Fibroblast of the aortic adventitia (primary cell): ENCODE measurements around the gene SLC2A5. TPM values are rescaled to one million over a fixed set of nuclear protein-coding genes. Genes with fewer than 3 reads are reported as not detected.

Experiments used
- DNase-seq: peaks from one replicate; pipeline ENCODE4 v3.0.0-alpha.2; 2010; ENCODE audit warnings: low read depth
- H3K4me3 ChIP-seq: 2 replicates; pipeline ENCODE4 v1.5.1; 2011; ENCODE audit warnings: low read depth, mild to moderate bottlenecking, control low read depth, low read length, moderate library complexity
- CTCF ChIP-seq: IDR thresholded peaks from 2 replicates; pipeline ENCODE4 v1.5.1; 2011; ENCODE audit warnings: mild to moderate bottlenecking, low read length, control low read depth, inconsistent platforms; ENCODE audit not compliant: insufficient read depth
- total RNA-seq: library from RNA; depleted of rRNA; stranded (reverse); fragments of >200 nt; gene quantifications from 2 replicates; pipeline ENCODE4 v1.2.3, GENCODE V29; 2012; ENCODE audit warnings: low replicate concordance

The SLC2A5 gene
- total RNA-seq, 1 donor: 0.90 TPM

DNA sequence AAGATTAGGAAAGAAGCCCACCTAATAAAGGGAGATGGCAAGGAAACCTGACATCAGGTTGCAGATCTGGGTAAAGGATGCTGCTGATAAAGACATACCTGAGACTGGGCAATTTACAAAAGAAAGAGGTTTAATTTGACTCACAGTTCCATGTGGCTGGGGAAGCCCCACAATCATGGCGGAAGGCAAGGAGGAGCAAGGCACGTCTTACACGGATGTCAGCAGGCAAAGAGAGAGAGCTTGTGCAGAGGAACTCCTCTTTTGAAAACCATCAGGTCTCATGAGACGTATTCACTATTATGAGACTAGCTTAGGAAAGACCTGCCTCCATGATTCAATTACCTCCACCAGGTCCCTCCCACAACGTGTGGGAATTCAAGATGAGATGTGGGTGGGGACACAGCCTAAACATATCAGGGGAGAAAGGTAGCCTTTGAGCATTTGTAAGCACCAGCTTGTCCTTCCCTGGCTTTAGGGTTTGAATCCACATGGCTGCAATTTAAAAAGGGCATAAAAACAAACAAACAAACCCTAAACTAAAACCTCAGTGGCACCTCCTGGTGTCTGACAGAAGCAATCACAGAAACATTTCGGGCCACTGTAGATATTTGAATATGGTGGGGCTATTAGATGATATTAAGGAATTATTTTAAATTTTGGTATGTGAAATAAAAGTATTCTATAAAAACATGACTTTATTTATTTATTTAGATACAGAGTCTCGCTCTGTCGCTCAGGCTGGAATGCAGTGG lies 76.3 kb downstream of the SLC2A5 start:
- DNase-seq: no peak
- no peak overlapping the region for H3K4me3 ChIP-seq

DNA sequence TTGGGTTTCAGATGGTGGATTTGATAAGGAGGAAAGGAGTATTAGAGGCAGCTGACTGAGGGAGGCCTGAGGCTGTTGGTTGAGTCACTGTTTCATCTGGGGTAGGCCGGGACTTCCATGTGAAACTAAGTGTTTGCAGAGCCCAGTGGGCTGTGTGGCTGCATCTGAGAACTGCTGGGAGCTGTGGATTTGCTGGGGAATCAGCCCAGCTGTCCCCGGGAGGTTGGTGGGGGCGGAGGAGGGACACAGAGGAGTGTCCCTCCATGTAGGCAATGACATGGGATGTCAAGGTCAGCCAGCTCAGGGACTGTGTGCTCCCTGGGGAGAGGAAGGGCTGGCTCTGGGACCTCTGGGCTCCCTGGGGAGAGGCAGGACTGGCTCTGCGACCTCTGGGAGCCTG lies 79.6 kb downstream of the SLC2A5 start:
- peak; percentile 7 for DNase-seq
- no peak for TF ChIP-seq CTCF
- no peak overlapping the region for H3K4me3 ChIP-seq

More for the DNA sequence above, 76.3 kb downstream of the SLC2A5 start:
- peak; percentile 24 for TF ChIP-seq CTCF

GRCh38 chr1:8989061-8989460 lies 80.4 kb downstream of the SLC2A5 start:
- DNase-seq: no peak
- H3K4me3 ChIP-seq: no peak overlapping the region
- no peak for TF ChIP-seq CTCF

GRCh38 chr1:8988618-8988967 lies 80.8 kb downstream of the SLC2A5 start:
- no peak overlapping the region for H3K4me3 ChIP-seq
- TF ChIP-seq CTCF: no peak
- DNase-seq: no peak

DNA sequence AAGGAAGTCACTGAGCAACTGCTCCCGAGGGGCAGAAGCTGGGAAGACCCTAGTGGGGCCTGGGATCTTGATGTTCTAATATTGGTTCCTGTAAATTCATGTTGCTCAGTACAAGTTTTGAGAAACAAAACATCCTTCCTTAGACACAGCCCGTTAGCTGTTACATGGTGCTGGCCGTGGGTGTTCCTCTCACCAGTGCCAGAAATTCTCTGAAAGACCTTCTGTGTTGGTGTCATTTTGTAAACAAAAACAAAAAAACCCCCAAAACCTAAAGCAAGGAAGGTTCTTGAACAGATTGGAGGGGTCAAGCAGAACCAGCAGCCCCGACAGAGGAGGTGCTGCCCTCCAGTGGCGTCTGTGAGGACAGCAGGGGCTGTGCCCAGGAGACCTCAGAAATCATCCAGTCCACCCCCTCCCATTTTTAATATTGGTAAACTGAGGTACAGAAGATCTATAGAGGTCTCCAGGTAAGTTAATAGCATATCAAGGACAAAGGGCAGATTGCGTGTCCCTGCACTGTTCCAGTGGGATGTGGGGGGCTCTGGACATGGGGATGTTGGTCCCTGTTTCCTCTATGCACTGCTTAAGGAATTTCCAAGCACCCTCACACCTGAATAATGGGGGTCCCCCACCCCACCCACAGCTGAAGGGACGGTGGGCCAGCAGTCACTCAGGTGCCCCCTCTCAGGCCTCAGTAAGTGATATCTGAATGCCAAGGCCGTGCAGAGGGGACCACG lies 81.4 kb downstream of the SLC2A5 start:
- peak; percentile 49 for DNase-seq
- peak; percentile 96 for TF ChIP-seq CTCF
- no peak overlapping the region for H3K4me3 ChIP-seq

- H3K4me3 ChIP-seq: no peak overlapping the region
- TF ChIP-seq CTCF: no peak
- no peak for DNase-seq
Observed at GRCh38 chr1:8986814-8987190, 82.6 kb downstream of the SLC2A5 start.
